GM12864 (cell line): ENCODE data around the gene ALG8.

ENCODE experiments used
- DNase-seq: peaks from one replicate; pipeline ENCODE4 v3.0.0-alpha.2; 2011; ENCODE audit warnings: low read depth
- H3K4me3 ChIP-seq: 2 replicates; pipeline ENCODE4 v1.5.1; 2011; ENCODE audit warnings: mild to moderate bottlenecking, low read depth, low read length, control low read depth
- TF ChIP-seq, protein P1 (sequence below): IDR thresholded peaks from 2 replicates; pipeline ENCODE4 v1.5.1; 2011; ENCODE audit warnings: low read depth, mild to moderate bottlenecking, moderate library complexity, low read length, control low read depth, inconsistent platforms; ENCODE audit errors: missing control alignments

The ALG8 gene

DNA sequence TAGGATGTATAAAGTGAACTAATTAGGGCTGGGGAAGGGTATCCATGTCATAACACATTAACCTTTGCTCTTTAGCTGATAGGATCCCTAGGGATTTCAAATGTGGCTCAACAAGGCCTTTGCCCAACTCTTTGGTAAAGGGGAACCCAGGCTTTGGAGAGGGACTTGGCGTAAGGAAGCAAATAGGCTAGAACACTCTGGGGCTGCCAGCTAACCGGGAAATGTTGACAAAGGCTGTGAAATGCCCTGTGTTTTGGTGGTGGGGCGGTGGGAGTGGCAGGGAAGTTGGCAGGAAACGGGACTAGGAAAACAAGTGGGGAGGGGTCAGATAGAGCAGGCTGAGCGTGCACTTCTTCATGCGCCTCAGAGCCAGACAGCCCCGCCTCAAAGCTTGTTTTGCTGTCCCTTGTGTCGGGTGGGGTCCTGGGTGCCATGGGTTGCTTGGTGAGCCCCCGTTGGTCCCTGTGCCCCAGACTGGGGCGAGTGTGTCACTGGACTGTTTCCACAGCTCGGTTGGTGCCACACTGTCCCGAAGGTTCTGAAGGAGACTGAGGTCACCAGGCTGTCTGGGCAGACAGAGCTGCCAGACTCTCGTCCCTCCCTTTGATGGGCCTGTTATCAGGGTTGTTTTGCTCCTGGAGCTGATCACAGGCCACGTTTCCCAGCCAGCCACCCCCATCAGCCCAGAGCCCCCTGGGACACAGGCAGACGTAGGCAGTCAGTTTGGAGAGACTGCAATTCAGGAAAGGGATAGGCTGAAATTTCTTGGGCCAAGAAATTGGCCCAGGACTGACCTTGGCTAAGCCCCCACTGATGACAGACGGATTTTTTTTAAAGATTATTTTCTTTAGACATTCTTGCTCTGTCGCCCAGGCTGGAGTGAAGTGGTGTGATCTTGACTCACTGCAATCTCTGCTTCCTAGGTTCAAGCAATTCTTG, 29.4 kb upstream of the ALG8 start:
- DNase-seq = no peak
- no peak overlapping the region for H3K4me3 ChIP-seq
- TF ChIP-seq, protein P1, sequence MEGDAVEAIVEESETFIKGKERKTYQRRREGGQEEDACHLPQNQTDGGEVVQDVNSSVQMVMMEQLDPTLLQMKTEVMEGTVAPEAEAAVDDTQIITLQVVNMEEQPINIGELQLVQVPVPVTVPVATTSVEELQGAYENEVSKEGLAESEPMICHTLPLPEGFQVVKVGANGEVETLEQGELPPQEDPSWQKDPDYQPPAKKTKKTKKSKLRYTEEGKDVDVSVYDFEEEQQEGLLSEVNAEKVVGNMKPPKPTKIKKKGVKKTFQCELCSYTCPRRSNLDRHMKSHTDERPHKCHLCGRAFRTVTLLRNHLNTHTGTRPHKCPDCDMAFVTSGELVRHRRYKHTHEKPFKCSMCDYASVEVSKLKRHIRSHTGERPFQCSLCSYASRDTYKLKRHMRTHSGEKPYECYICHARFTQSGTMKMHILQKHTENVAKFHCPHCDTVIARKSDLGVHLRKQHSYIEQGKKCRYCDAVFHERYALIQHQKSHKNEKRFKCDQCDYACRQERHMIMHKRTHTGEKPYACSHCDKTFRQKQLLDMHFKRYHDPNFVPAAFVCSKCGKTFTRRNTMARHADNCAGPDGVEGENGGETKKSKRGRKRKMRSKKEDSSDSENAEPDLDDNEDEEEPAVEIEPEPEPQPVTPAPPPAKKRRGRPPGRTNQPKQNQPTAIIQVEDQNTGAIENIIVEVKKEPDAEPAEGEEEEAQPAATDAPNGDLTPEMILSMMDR = no peak

DNA sequence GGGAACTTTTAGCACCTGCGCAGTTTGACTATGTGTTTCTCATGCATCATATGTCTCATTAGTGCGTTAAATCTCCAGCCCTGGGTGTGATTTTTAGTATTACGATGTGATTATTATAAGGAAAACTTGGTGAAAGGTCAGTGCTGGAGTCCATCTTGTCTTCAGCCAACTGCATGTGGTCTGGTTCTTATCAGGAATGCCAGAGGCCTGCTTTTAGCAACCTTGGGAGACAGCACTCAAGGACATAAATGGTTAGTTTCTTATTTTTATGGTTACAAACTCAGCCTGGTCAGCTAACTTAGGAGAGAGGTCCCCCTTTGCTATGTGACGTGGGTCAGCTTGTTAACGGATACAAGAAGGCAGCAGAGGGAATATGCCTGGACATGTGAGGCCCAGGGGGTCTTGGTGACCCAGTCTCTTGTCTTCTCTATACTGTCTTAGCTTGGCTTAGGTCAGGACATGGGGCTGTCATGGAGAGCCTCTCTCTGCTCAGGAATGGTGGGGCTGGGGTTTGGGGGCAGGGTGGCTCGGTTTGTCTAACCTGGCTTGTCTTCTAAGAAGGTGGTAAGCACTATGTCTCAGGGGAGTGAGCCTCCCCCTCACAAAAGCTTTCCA, 27.5 kb upstream of the ALG8 start:
- TF ChIP-seq, protein P1 = no peak
- H3K4me3 ChIP-seq = no peak overlapping the region
- no peak for DNase-seq

DNA sequence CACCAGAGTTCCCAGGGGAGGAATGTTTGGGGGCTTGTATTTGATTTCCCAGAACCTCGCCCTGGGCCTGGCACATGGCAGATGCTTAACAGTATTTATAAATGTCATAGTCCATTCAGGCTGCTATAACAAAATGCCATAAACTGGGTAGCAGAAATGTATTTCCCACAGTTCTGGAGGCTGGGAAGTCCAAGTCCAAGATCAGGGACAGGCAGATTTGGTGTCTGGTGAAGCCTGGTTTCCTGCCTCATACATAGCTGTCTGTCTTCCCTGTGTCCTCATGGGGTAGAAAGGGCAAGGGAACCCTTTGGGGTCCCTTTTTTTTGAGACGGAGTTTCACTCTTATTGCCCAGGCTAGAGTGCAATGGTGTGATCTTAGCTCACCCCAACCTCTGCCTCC, 25.0 kb upstream of the ALG8 start:
- TF ChIP-seq, protein P1 = no peak
- no peak overlapping the region for H3K4me3 ChIP-seq
- no peak for DNase-seq

DNA sequence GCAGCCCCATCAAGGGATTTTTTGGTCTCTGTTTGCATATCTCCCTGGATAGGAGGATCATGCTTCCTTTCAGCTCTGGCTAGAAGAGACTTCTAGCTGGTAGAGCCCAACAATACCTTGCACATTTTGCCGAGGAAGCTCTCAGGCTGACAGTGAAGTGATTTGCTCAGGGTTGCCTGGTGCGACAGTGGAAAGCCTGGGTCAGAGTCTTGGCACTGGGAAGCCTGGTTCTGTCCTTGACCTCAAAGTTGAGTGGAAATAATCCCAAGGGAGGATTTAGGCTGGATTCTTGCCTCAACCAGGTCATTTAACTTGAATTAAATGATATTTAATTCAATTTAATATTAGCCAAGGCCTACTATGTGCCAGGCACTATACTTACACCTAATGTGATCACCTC, 24.4 kb upstream of the ALG8 start:
- no peak overlapping the region for H3K4me3 ChIP-seq
- no peak for DNase-seq
- TF ChIP-seq, protein P1 = no peak

DNA sequence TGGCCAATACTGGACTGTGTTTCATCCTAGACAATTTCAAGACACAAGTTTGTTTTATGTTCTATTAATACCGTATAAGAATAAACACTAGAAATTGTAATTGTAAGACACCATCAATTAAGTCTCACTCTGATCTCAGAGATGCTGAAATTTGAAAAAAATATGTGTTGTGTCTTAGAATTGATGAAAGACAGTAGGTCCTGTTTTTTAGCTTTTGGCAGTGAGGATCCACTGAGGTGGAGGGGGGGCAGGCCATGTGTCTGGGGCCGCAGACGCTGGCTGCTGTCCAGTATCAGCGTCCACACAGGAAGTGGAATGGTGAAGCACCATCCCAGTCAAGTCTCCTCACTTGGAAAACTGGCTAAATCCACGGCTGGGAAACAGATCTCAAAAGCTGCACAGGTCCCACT, 22.5 kb upstream of the ALG8 start:
- no peak for DNase-seq
- TF ChIP-seq, protein P1 = no peak
- H3K4me3 ChIP-seq = no peak overlapping the region

DNA sequence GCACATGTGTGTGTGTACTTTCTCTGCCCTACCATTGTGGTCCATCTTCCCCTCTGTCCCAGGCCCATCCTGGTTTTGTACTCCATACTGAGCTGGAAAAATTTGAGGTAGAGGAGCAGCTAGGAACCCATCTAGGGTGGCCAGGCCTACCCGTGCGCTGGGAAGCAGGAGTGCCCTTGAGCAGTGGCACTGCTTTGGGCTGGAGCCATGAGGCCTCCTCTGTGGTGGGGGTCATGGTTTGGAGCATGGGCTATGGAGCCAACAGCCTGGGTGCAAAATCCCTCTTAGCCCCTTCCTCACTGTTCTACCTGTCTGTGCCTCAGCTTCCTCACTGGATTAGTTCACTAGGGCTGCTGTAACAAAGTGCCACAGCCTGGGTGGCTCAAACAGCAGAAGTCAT, 21.9 kb upstream of the ALG8 start:
- TF ChIP-seq, protein P1 = no peak
- no peak for DNase-seq
- no peak overlapping the region for H3K4me3 ChIP-seq
